Measurements from ENCODE around the gene MIA3.

DNA sequence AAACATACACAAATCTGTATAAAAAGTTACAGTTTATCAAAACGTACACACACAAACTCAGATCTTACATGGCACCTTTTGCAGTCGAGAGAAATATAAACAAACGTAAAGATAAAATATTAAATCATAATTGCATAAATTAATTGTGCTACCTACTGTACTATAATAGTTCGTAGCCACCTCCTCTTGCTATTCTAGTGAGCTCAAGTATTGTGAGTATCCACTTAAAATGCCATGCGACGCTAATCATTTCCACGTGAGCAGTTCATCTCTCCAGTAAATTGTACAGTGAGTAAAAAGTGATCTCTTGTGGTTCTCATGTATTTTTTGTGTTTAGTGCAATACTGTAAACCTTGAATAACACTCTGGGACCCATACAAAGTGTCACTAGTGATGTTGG, 6.3 kb downstream of the MIA3 start:
- TF ChIP-seq, protein P1, sequence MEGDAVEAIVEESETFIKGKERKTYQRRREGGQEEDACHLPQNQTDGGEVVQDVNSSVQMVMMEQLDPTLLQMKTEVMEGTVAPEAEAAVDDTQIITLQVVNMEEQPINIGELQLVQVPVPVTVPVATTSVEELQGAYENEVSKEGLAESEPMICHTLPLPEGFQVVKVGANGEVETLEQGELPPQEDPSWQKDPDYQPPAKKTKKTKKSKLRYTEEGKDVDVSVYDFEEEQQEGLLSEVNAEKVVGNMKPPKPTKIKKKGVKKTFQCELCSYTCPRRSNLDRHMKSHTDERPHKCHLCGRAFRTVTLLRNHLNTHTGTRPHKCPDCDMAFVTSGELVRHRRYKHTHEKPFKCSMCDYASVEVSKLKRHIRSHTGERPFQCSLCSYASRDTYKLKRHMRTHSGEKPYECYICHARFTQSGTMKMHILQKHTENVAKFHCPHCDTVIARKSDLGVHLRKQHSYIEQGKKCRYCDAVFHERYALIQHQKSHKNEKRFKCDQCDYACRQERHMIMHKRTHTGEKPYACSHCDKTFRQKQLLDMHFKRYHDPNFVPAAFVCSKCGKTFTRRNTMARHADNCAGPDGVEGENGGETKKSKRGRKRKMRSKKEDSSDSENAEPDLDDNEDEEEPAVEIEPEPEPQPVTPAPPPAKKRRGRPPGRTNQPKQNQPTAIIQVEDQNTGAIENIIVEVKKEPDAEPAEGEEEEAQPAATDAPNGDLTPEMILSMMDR (conservative IDR thresholded peaks at IDR 0.05 in 1 of 2, IDR thresholded peaks at IDR 0.05 in 1 of 2; ENCODE audit: extremely low read depth in 1 of 2, insufficient read depth in 1 of 2, low read depth in 1 of 2, low read length in 2 of 2), result no peak
- no peak for TF ChIP-seq EZH2 (IDR thresholded peaks at IDR 0.05; ENCODE audit: borderline replicate concordance, low read length)
